NCI-H2196 treated with DMSO at 0.1 percent for 48 hours (cell line): ENCODE data around the gene XAGE2.
"Not testable (repeated sequence)": the region's sequence is repeated elsewhere in the genome, so short reads cannot be mapped to it uniquely, and the experiment has no call there.

Source experiments
- DNase-seq: peaks from one replicate; lab custom pipeline; 2025; ENCODE audit not compliant: unreplicated experiment; lab: John Stamatoyannopoulos, UW

XAGE2 gene

GRCh38 chrX:52368368-52369055 is at the start of gene XAGE2:
Gene XAGE2, plus strand, starts transcription at chrX:52369021. Its CDS starts 994 bp downstream, at chrX:52370015.
- DNase-seq = no peak

GRCh38 chrX:52337410-52337809 is 31.4 kb upstream of the XAGE2 start:
- no peak for DNase-seq

GRCh38 chrX:52341493-52341892 is 27.3 kb upstream of the XAGE2 start:
- DNase-seq = no peak

GRCh38 chrX:52343131-52343530 is 25.7 kb upstream of the XAGE2 start:
- not testable (repeated sequence) for DNase-seq

- not testable (repeated sequence) for DNase-seq
Measured at GRCh38 chrX:52345402-52345801, 23.4 kb upstream of the XAGE2 start.

- no peak for DNase-seq
Measured at GRCh38 chrX:52346174-52347165, 22.4 kb upstream of the XAGE2 start.

GRCh38 chrX:52349681-52350080 is 19.1 kb upstream of the XAGE2 start:
- DNase-seq = no peak

- DNase-seq = no peak
Measured at GRCh38 chrX:52352551-52352950, 16.3 kb upstream of the XAGE2 start.

GRCh38 chrX:52353838-52354237 is 15.0 kb upstream of the XAGE2 start:
- no peak for DNase-seq

- DNase-seq = no peak
Measured at GRCh38 chrX:52355108-52355507, 13.7 kb upstream of the XAGE2 start.

GRCh38 chrX:52359614-52360232 is 9.1 kb upstream of the XAGE2 start:
- no peak for DNase-seq

GRCh38 chrX:52361941-52362340 is 6.9 kb upstream of the XAGE2 start:
- DNase-seq = no peak

GRCh38 chrX:52363247-52363883 is 5.5 kb upstream of the XAGE2 start:
- no peak for DNase-seq

GRCh38 chrX:52378870-52379269 is 10.0 kb downstream of the XAGE2 start:
- DNase-seq = no peak

GRCh38 chrX:52380993-52381392 is 12.2 kb downstream of the XAGE2 start:
- no peak for DNase-seq

- DNase-seq = no peak
Measured at GRCh38 chrX:52410439-52411394, 41.9 kb downstream of the XAGE2 start.

GRCh38 chrX:52415304-52415703 is 46.5 kb downstream of the XAGE2 start:
- no peak for DNase-seq

- DNase-seq = no peak
Measured at GRCh38 chrX:52416816-52417215, 48.0 kb downstream of the XAGE2 start.

GRCh38 chrX:52420824-52421443 is 52.1 kb downstream of the XAGE2 start:
- DNase-seq = no peak

- DNase-seq = no peak
Measured at GRCh38 chrX:52422884-52423283, 54.1 kb downstream of the XAGE2 start.
